ENCODE data around the gene PCYT1A. TPM values are rescaled to one million over a fixed set of nuclear protein-coding genes. Genes with fewer than 3 reads are reported as not detected.

Gene PCYT1A
- polyA plus RNA-seq, 3 donors, result 24.3 to 99.6 (median 31.6) TPM

DNA sequence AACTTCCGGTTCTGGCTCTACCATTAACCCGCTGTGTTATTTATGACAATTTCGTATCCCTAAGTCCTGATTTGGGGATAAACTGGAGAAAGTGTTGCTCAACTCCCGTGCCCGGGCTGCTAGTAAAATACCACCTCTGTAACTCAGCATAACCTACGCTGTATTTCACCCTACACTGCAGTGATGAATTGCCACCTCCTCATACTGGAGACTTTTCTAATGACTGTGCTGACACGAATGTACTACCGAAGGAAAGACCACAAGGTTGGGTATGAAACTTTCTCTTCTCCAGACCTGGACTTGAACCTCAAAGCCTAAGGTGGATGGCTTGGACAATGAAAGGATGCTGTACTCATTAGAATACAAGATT lies 54.7 kb downstream of the PCYT1A start:
- 85% methylated on average over 4 of the region's 8 CpGs for WGBS (ENCODE audit: insufficient coverage)

DNA sequence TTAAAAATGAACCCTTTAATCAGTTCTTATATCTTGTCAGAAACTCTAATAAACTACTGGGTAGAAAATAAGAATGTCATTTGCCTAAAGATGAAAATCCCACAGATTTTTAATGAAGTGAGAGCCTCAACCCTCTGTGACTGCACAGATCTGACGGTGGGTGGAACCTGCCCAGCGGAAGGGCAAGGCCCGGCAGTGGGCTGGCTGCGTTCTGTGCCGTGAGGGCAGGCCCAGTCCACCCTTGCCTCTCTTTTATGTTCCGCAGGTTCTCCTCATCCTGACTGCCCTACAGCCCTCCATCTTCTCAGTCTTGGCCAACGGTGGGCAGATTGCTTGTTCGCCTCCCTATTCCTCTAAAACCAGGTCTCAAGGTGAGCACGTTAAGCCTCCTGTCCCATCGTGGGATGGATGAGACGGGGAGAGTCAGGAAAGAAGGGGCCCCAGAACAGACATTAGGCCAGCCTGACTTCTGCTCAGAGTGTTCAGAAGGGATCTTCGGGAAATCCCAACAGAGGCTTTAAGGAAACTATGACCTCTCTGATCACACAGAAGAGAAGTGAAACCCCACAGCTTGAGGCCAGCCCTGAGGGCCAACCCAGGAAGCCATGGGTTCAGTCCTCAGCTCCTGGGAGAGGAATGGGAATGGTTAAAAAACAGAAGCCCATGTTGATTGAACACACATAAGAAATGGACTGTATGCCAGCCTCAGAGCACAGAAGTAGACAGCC lies 55.2 kb downstream of the PCYT1A start:
- peaks cover 0 to 4% (median 1%) of the 10 kb centered on the region in 3 donors for H3K27me3 Mint-ChIP-seq (ENCODE audit: low read depth in 3 of 3)
- H3K4me1 Mint-ChIP-seq, result peaks cover 24% of the 10 kb centered on the region

More for the DNA sequence above, 54.7 kb downstream of the PCYT1A start:
- no peak overlapping the region for H2AFZ ChIP-seq (ENCODE audit: insufficient read depth, low read depth, low read length, poor library complexity, severe bottlenecking)
- Mint-ChIP-seq H3K36me3 (peaks cover 21 to 29% of the 10 kb centered on the region in 2 donors), H3K4me3 (no peak overlapping the region), H3K27me3 (ENCODE audit: low read depth in 3 of 3) (peaks cover 0 to 2% (median 1%) of the 10 kb centered on the region in 3 donors), H3K9me3 (peaks cover 0 to 1% (median 0%) of the 10 kb centered on the region in 7 donors), H3K27ac (peak overlapping the region in 3 of 7 donors; percentile 59 to 70 (median 61)), H3K4me1 (peaks cover 24% of the 10 kb centered on the region)
- intact Hi-C loops (cut with micrococcal nuclease), result no loop called here
- peaks cover 6% of the 10 kb centered on the region for H4K20me1 ChIP-seq (ENCODE audit: insufficient read depth, low read length)
- no peaks in the 10 kb centered on the region for H3K9me3 ChIP-seq (replicated peaks in 1 of 2; ENCODE audit: control insufficient read depth in 1 of 2, insufficient read depth in 1 of 2, low read length in 2 of 2)
- no peak overlapping the region for H3K9ac ChIP-seq (ENCODE audit: insufficient read depth, low read length, poor library complexity, severe bottlenecking)
- H3K27ac ChIP-seq (ENCODE audit: low read depth in 1 of 2, low read length in 2 of 2), result peak overlapping the region in 1 of 2 donors; percentile 26
- H3K79me2 ChIP-seq (ENCODE audit: insufficient read depth, low read length), result no peaks in the 10 kb centered on the region
- H3K27me3 ChIP-seq (ENCODE audit: control insufficient read depth in 2 of 2, insufficient read depth in 2 of 2, low read length in 2 of 2), result no peaks in the 10 kb centered on the region
- no peak overlapping the region for H3K4me2 ChIP-seq (replicated peaks; ENCODE audit: extremely low read depth, low read length, poor library complexity, severe bottlenecking)
- H3K4me3 ChIP-seq (replicated peaks in 1 of 3; ENCODE audit: low read depth in 2 of 3, low read length in 3 of 3), result no peak overlapping the region
- peaks cover 15 to 17% of the 10 kb centered on the region in 2 donors for H3K4me1 ChIP-seq (ENCODE audit: control insufficient read depth in 1 of 2, insufficient read depth in 2 of 2, low read length in 2 of 2)
- DNase-seq, result no peak
- TF ChIP-seq, protein P1, sequence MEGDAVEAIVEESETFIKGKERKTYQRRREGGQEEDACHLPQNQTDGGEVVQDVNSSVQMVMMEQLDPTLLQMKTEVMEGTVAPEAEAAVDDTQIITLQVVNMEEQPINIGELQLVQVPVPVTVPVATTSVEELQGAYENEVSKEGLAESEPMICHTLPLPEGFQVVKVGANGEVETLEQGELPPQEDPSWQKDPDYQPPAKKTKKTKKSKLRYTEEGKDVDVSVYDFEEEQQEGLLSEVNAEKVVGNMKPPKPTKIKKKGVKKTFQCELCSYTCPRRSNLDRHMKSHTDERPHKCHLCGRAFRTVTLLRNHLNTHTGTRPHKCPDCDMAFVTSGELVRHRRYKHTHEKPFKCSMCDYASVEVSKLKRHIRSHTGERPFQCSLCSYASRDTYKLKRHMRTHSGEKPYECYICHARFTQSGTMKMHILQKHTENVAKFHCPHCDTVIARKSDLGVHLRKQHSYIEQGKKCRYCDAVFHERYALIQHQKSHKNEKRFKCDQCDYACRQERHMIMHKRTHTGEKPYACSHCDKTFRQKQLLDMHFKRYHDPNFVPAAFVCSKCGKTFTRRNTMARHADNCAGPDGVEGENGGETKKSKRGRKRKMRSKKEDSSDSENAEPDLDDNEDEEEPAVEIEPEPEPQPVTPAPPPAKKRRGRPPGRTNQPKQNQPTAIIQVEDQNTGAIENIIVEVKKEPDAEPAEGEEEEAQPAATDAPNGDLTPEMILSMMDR (IDR thresholded peaks at IDR 0.05), result no peak
- H3K36me3 ChIP-seq (replicated peaks in 1 of 2; ENCODE audit: control insufficient read depth in 1 of 2, insufficient read depth in 2 of 2, low read length in 2 of 2), result peaks cover 11 to 35% of the 10 kb centered on the region in 2 donors

More for the DNA sequence above, 55.2 kb downstream of the PCYT1A start:
- peak overlapping the region in 1 of 2 donors; percentile 31 for H3K4me3 Mint-ChIP-seq
- Histone ChIP-seq H3K79me2 (ENCODE audit: insufficient read depth, low read length) (no peaks in the 10 kb centered on the region), H2AFZ (ENCODE audit: insufficient read depth, low read depth, low read length, poor library complexity, severe bottlenecking) (no peak overlapping the region), H3K4me1 (ENCODE audit: control insufficient read depth in 1 of 2, insufficient read depth in 2 of 2, low read length in 2 of 2) (peaks cover 15 to 17% of the 10 kb centered on the region in 2 donors), H3K36me3 (replicated peaks in 1 of 2; ENCODE audit: control insufficient read depth in 1 of 2, insufficient read depth in 2 of 2, low read length in 2 of 2) (peaks cover 6 to 29% of the 10 kb centered on the region in 2 donors), H3K4me2 (replicated peaks; ENCODE audit: extremely low read depth, low read length, poor library complexity, severe bottlenecking) (no peak overlapping the region), H3K9ac (ENCODE audit: insufficient read depth, low read length, poor library complexity, severe bottlenecking) (no peak overlapping the region), H4K20me1 (ENCODE audit: insufficient read depth, low read length) (peaks cover 6% of the 10 kb centered on the region), H3K4me3 (replicated peaks in 1 of 3; ENCODE audit: low read depth in 2 of 3, low read length in 3 of 3) (no peak overlapping the region), H3K27ac (ENCODE audit: low read depth in 1 of 2, low read length in 2 of 2) (peak overlapping the region in 1 of 2 donors; percentile 26), H3K9me3 (replicated peaks in 1 of 2; ENCODE audit: control insufficient read depth in 1 of 2, insufficient read depth in 1 of 2, low read length in 2 of 2) (no peaks in the 10 kb centered on the region), H3K27me3 (ENCODE audit: control insufficient read depth in 2 of 2, insufficient read depth in 2 of 2, low read length in 2 of 2) (no peaks in the 10 kb centered on the region)
- intact Hi-C loops (cut with micrococcal nuclease), result no loop called here
- peaks cover 0 to 1% (median 0%) of the 10 kb centered on the region in 7 donors for H3K9me3 Mint-ChIP-seq
- peak; percentile 18 to 72 (median 34) for DNase-seq
- WGBS (ENCODE audit: insufficient coverage), result 92% methylated on average over 7 of the region's 12 CpGs
- H3K27ac Mint-ChIP-seq, result peak overlapping the region in 4 of 7 donors; percentile 37 to 61 (median 56)
- TF ChIP-seq, protein P1 (IDR thresholded peaks at IDR 0.05), result no peak
- H3K36me3 Mint-ChIP-seq, result peaks cover 16 to 23% of the 10 kb centered on the region in 2 donors

All from CD14-positive monocyte (primary cell).